ENCODE data around the gene DNAH1.

Gene DNAH1

DNA sequence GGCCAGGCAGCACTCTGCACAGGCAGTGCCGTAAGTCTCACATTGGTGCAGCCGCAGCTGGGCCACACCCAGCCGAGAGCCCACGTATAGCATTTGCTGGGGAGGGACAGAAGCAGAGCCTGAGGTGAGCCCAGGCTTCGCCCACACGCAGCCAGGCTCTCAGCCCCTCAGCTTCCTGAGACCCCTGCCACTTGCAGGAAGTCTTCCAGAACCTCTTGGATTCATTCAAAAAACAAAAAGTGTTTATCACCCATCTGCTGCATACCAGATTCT, 121.9 kb downstream of the DNAH1 start:
- H3K9me3 Mint-ChIP-seq, result no peaks in the 10 kb centered on the region
- H3K36me3 Mint-ChIP-seq (ENCODE audit: low read depth), result no peaks in the 10 kb centered on the region
- H3K27me3 Mint-ChIP-seq (ENCODE audit: low read depth), result no peaks in the 10 kb centered on the region
- peaks cover 25% of the 10 kb centered on the region for H3K4me1 Mint-ChIP-seq
- TF ChIP-seq, protein P1, sequence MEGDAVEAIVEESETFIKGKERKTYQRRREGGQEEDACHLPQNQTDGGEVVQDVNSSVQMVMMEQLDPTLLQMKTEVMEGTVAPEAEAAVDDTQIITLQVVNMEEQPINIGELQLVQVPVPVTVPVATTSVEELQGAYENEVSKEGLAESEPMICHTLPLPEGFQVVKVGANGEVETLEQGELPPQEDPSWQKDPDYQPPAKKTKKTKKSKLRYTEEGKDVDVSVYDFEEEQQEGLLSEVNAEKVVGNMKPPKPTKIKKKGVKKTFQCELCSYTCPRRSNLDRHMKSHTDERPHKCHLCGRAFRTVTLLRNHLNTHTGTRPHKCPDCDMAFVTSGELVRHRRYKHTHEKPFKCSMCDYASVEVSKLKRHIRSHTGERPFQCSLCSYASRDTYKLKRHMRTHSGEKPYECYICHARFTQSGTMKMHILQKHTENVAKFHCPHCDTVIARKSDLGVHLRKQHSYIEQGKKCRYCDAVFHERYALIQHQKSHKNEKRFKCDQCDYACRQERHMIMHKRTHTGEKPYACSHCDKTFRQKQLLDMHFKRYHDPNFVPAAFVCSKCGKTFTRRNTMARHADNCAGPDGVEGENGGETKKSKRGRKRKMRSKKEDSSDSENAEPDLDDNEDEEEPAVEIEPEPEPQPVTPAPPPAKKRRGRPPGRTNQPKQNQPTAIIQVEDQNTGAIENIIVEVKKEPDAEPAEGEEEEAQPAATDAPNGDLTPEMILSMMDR (IDR thresholded peaks at IDR 0.05; ENCODE audit: unreplicated experiment in 3 of 3), result no peak
- no peak overlapping the region for H3K4me3 Mint-ChIP-seq
- H3K27ac Mint-ChIP-seq, result no peak overlapping the region

DNA sequence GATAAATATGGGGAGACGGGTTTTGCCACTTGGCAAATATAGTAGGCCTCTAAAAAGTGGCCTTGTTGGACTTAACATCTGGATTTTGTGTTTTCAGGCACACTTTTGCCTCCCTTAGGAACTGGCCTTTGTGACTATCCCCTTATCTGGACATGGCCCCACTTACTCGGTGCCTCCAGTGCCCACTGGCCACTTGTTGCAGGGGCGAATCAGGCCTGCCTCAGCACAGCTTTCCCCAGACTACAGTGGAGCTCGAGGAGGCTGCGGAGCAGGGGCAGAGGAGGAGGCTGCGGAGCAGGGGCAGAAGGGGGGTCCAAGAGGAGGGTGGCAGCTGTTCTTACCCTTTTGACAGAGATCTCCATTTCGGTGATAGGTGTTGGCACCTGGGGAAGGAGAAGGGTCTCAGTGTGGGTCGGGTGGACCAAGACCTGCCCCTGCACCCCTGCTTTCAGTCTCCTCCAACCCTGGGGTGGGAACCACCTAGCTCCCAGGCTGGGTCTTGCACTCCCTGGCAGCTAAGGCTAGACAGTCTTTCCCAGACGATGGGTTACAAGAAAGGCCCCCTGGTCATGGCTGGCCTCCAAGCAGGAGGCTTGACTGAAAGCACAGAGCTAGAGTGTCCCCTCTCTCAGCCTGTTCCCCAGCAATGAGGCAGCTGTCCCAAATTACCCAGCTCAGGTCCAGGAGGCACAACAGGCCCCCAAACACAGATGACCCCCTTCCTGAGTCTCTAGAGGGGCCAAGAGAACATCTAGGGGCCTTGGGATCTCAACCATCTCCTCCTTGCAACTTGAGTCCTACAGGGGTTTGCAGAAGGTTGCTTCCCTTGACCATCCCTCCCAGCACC, 122.7 kb downstream of the DNAH1 start:
- TF ChIP-seq, protein P1 (IDR thresholded peaks at IDR 0.05; ENCODE audit: unreplicated experiment in 3 of 3), result no peak
- Mint-ChIP-seq H3K27ac (no peak overlapping the region), H3K36me3 (ENCODE audit: low read depth) (no peaks in the 10 kb centered on the region), H3K4me3 (no peak overlapping the region), H3K9me3 (no peaks in the 10 kb centered on the region), H3K27me3 (ENCODE audit: low read depth) (no peaks in the 10 kb centered on the region), H3K4me1 (peaks cover 17% of the 10 kb centered on the region)

DNA sequence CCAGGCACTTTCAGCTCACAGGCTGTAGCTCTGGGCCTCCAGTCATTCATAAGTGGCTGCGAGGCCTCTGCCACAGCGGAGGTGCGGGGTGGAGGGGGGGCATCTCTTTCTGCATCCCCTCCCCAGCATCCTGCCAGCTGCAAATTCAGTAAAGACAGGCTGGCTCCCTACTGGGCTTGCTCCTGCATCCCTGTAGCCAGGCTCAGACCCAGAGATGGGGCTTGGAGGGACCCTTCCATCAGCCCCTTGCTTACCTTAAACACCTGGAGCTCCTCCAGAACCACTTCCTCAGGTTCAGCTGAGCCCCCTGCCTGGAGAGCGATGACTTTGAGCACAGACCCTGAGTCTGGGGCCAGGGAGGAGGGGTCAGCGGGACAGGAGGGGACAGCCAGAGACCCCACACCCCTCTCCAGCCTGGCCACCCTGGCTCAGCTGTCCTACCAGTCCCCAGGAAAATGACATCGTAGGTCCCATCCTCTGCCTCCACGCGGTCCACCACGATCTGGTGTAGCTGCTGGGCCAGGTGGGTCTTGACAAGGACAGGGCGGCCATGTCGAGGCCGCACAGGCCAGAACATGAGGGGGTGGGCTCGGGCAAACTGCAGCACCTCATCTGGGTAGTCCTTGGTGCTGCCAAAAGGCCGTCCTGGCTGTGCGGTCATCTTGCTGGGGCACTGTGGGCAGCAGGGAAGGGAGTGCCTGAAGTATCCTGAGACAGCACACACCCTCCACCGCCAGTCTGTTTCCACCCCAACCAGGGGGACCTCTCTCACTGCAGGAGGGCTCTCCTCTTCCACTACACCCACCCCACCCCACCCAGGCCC, 123.5 kb downstream of the DNAH1 start:
- TF ChIP-seq, protein P1 (IDR thresholded peaks at IDR 0.05; ENCODE audit: unreplicated experiment in 3 of 3), result no peak
- Mint-ChIP-seq H3K27ac (no peak overlapping the region), H3K27me3 (ENCODE audit: low read depth) (no peaks in the 10 kb centered on the region), H3K9me3 (no peaks in the 10 kb centered on the region), H3K4me1 (peaks cover 14% of the 10 kb centered on the region), H3K36me3 (ENCODE audit: low read depth) (no peaks in the 10 kb centered on the region), H3K4me3 (no peak overlapping the region)

DNA sequence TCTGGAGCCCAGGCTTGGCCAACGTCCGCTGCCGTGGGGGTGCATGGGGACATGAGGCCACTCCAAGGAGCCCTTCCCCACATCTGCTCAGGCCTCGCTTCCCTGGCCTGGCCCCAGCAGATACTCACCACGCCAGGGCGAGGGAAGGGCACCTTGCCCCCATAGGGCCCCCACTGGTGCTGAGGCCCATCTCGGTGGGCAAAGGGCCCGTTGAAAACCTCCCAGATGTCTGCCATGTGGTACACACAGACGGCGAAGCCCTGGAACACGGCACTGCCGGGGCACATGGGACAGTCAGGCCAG, 124.1 kb downstream of the DNAH1 start:
- no peaks in the 10 kb centered on the region for H3K27me3 Mint-ChIP-seq (ENCODE audit: low read depth)
- peaks cover 13% of the 10 kb centered on the region for H3K4me1 Mint-ChIP-seq
- TF ChIP-seq, protein P1 (IDR thresholded peaks at IDR 0.05; ENCODE audit: unreplicated experiment in 3 of 3), result no peak
- H3K27ac Mint-ChIP-seq, result no peak overlapping the region
- H3K4me3 Mint-ChIP-seq, result no peak overlapping the region
- no peaks in the 10 kb centered on the region for H3K9me3 Mint-ChIP-seq
- no peaks in the 10 kb centered on the region for H3K36me3 Mint-ChIP-seq (ENCODE audit: low read depth)

DNA sequence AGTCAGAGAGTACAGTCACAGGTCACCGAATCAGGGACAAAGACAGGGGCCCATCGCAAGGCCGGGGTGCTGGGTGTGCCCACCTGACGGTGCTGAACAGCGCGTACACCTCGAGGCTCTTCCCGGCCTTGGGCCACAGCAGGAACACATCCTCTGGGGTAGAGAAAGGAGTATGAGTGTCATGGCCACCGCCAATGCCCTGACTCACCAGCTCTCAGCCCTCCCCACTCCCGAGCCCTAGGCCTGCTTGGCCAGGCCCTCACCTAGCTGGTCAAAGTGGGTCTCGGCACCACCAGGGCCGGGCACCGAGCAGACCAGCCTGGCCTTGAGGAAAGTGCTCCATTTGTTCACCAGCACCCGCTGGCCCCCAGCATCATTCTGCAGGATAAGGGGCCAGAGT, 124.6 kb downstream of the DNAH1 start:
- H3K9me3 Mint-ChIP-seq, result no peaks in the 10 kb centered on the region
- H3K27me3 Mint-ChIP-seq (ENCODE audit: low read depth), result no peaks in the 10 kb centered on the region
- TF ChIP-seq, protein P1 (IDR thresholded peaks at IDR 0.05; ENCODE audit: unreplicated experiment in 3 of 3), result no peak
- no peaks in the 10 kb centered on the region for H3K36me3 Mint-ChIP-seq (ENCODE audit: low read depth)
- H3K4me1 Mint-ChIP-seq, result peaks cover 13% of the 10 kb centered on the region
- H3K4me3 Mint-ChIP-seq, result no peak overlapping the region
- no peak overlapping the region for H3K27ac Mint-ChIP-seq

Measured in nephron (organoid).